Measurements from ENCODE around the gene CEP135. TPM values are rescaled to one million over a fixed set of nuclear protein-coding genes. Genes with fewer than 3 reads are reported as not detected.
"Not testable (repeated sequence)": the region's sequence is repeated elsewhere in the genome, so short reads cannot be mapped to it uniquely, and the experiment has no call there.

The CEP135 gene
- total RNA-seq, 1 donor from 2014 or later: 15.7 TPM

GRCh38 chr4:56066493-56066892 is 117.7 kb downstream of the CEP135 start:
- DNase-seq (ENCODE audit: low spot score): no peak
- Mint-ChIP-seq H3K27me3 (ENCODE audit: low read depth) (peaks cover 8% of the 10 kb centered on the region), H3K27ac (no peak overlapping the region), H3K36me3 (ENCODE audit: low read depth) (no peaks in the 10 kb centered on the region), H3K4me1 (ENCODE audit: low read depth) (no peaks in the 10 kb centered on the region), H3K9me3 (no peaks in the 10 kb centered on the region), H3K4me3 (ENCODE audit: low read depth) (no peak overlapping the region)
- intact Hi-C loops (cut with micrococcal nuclease): no loop called here

GRCh38 chr4:56067826-56068225 is 119.1 kb downstream of the CEP135 start:
- intact Hi-C loops (cut with micrococcal nuclease): no loop called here

DNA sequence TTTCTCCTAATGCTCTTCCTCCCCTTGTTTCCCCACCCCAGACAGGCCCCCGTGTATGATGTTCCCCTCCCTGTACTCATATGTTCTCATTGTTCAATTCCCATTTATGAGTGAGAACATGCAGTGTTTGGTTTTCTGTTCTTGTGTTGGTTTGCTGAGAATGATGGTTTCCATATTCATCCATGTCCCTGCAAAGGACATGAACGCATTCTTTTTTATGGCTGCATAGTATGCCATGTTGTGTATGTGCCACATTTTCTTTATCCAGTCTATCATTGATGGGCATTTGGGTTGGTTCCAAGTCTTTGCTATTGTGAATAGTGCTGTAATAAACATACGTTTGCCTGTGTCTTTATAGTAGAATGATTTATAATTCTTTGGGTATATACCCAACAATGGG is 124.0 kb downstream of the CEP135 start:
- H3K9me3 Mint-ChIP-seq; H3K4me1 Mint-ChIP-seq (ENCODE audit: low read depth); DNase-seq (ENCODE audit: low spot score); H3K4me3 Mint-ChIP-seq (ENCODE audit: low read depth); H3K36me3 Mint-ChIP-seq (ENCODE audit: low read depth); intact Hi-C loops (cut with micrococcal nuclease); H3K27ac Mint-ChIP-seq; H3K27me3 Mint-ChIP-seq (ENCODE audit: low read depth): not testable (repeated sequence)

More at GRCh38 chr4:56067826-56068225, 119.1 kb downstream of the CEP135 start:
- Mint-ChIP-seq H3K36me3 (ENCODE audit: low read depth) (no peaks in the 10 kb centered on the region), H3K4me1 (ENCODE audit: low read depth) (no peaks in the 10 kb centered on the region), H3K4me3 (ENCODE audit: low read depth) (no peak overlapping the region), H3K27me3 (ENCODE audit: low read depth) (peaks cover 5% of the 10 kb centered on the region), H3K9me3 (no peaks in the 10 kb centered on the region), H3K27ac (no peak overlapping the region)
- no peak for DNase-seq (ENCODE audit: low spot score)

DNA sequence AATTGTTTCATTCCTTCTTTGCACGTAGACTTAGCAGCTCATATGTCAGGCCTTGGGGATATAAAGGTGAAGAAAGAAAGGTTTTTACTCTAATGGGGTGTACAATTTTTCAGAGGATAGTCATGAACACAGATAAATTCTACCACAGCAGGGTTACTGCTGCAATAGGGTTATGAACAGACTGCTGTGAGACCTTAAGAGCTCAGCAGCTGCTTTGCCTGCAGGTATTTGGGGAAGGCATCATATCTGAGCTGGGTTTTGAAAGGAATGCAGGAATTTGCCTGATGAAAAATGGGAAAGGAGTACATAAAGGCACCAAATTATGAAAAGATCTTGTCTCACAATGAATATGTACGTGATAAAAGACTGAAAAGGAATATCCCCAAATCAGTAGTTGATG is 128.9 kb downstream of the CEP135 start:
- Mint-ChIP-seq H3K27me3 (ENCODE audit: low read depth) (peaks cover 5% of the 10 kb centered on the region), H3K4me1 (ENCODE audit: low read depth) (no peaks in the 10 kb centered on the region), H3K36me3 (ENCODE audit: low read depth) (no peaks in the 10 kb centered on the region), H3K9me3 (no peaks in the 10 kb centered on the region), H3K27ac (no peak overlapping the region), H3K4me3 (ENCODE audit: low read depth) (no peak overlapping the region)
- DNase-seq (ENCODE audit: low spot score): no peak
- intact Hi-C loops (cut with micrococcal nuclease): no loop called here

GRCh38 chr4:56078866-56079265 is 130.1 kb downstream of the CEP135 start:
- no peak overlapping the region for H3K4me3 Mint-ChIP-seq (ENCODE audit: low read depth)
- no peaks in the 10 kb centered on the region for H3K4me1 Mint-ChIP-seq (ENCODE audit: low read depth)
- peaks cover 7% of the 10 kb centered on the region for H3K27me3 Mint-ChIP-seq (ENCODE audit: low read depth)
- no peaks in the 10 kb centered on the region for H3K36me3 Mint-ChIP-seq (ENCODE audit: low read depth)
- no peaks in the 10 kb centered on the region for H3K9me3 Mint-ChIP-seq
- intact Hi-C loops (cut with micrococcal nuclease): no loop called here
- H3K27ac Mint-ChIP-seq: no peak overlapping the region
- no peak for DNase-seq (ENCODE audit: low spot score)

GRCh38 chr4:56080384-56080783 is 131.6 kb downstream of the CEP135 start:
- Mint-ChIP-seq H3K4me1 (ENCODE audit: low read depth) (no peaks in the 10 kb centered on the region), H3K4me3 (ENCODE audit: low read depth) (no peak overlapping the region), H3K27me3 (ENCODE audit: low read depth) (peaks cover 5% of the 10 kb centered on the region), H3K27ac (no peak overlapping the region), H3K36me3 (ENCODE audit: low read depth) (no peaks in the 10 kb centered on the region), H3K9me3 (no peaks in the 10 kb centered on the region)
- DNase-seq (ENCODE audit: low spot score): no peak
- intact Hi-C loops (cut with micrococcal nuclease): no loop called here

DNA sequence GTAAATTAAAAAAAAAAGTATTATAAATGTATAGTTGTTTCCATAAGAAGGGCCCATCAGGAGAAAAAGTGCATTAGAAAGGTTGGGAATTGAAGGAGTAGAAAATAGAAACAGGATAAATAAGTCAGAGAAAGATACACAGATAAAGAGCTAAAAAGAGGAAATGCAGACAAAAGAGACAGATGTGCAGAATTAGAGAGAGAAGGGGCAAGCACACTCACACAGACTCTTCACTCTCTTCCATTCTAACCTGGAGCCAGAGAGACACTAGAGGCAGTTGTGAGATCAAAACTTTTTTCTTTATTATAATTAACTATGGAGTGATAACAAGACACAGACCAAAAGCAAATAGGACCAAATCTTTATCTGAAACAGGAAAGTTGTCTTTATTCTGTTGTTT is 134.1 kb downstream of the CEP135 start:
- Mint-ChIP-seq H3K27me3 (ENCODE audit: low read depth) (peaks cover 2% of the 10 kb centered on the region), H3K4me3 (ENCODE audit: low read depth) (no peak overlapping the region), H3K9me3 (no peaks in the 10 kb centered on the region), H3K4me1 (ENCODE audit: low read depth) (no peaks in the 10 kb centered on the region), H3K27ac (no peak overlapping the region), H3K36me3 (ENCODE audit: low read depth) (no peaks in the 10 kb centered on the region)
- intact Hi-C loops (cut with micrococcal nuclease): no loop called here
- no peak for DNase-seq (ENCODE audit: low spot score)

Other genes starting within 250 kb of the CEP135 start
- gene EXOC1L, start 129.2 kb upstream of the CEP135 start, total RNA-seq: not detected in 2 replicates
- 20.4 and 22.2 TPM in 2 replicates for gene EXOC1, start 95.3 kb upstream of the CEP135 start, total RNA-seq

Measured in activated T-helper 2 cell treated with anti-CD3 and anti-CD28 coated beads, Interferon-gamma antibody, Interleukin-2, Interleukin-4, amounts not matched to agents 10 μg/mL and 5 μg/mL and 100 μg/mL, durations not matched to agents 14 hours and 24 hours and 36 hours (primary cell).